ENCODE results near the gene SRSF5.

DNA sequence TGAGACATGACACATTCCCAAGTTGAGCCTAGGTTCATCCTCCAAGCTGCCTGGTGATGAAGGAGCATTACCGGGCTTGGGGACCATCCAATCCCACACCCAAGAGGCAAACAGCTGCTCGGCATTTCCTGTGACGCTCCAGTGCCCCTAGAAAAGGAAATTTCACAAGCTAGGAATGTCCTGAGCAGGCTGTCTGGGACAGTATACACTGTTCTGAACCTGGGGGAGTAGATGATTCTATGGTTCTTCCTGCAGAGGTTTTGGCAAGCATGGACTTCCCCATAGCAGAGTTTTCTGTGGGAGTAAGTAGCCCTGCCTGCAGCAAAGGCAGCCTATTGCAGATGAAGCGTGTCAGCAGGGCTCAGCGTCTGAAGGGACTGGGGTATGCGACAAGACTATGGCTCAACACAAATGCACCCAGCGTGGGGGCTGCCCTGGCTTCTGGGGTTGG lies 47.4 kb upstream of the SRSF5 start:
- no peak for TF ChIP-seq NBN (conservative IDR thresholded peaks at IDR 0.05)
- no peak for TF ChIP-seq NFIC (IDR thresholded peaks at IDR 0.05; ENCODE audit: low read length)
- TF ChIP-seq, protein P1, sequence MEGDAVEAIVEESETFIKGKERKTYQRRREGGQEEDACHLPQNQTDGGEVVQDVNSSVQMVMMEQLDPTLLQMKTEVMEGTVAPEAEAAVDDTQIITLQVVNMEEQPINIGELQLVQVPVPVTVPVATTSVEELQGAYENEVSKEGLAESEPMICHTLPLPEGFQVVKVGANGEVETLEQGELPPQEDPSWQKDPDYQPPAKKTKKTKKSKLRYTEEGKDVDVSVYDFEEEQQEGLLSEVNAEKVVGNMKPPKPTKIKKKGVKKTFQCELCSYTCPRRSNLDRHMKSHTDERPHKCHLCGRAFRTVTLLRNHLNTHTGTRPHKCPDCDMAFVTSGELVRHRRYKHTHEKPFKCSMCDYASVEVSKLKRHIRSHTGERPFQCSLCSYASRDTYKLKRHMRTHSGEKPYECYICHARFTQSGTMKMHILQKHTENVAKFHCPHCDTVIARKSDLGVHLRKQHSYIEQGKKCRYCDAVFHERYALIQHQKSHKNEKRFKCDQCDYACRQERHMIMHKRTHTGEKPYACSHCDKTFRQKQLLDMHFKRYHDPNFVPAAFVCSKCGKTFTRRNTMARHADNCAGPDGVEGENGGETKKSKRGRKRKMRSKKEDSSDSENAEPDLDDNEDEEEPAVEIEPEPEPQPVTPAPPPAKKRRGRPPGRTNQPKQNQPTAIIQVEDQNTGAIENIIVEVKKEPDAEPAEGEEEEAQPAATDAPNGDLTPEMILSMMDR (CRISPR knock-in tag; IDR thresholded peaks at IDR 0.05), result no peak

Measured in HepG2 (cell line).